ENCODE results near the gene TSACC.

TSACC gene

DNA sequence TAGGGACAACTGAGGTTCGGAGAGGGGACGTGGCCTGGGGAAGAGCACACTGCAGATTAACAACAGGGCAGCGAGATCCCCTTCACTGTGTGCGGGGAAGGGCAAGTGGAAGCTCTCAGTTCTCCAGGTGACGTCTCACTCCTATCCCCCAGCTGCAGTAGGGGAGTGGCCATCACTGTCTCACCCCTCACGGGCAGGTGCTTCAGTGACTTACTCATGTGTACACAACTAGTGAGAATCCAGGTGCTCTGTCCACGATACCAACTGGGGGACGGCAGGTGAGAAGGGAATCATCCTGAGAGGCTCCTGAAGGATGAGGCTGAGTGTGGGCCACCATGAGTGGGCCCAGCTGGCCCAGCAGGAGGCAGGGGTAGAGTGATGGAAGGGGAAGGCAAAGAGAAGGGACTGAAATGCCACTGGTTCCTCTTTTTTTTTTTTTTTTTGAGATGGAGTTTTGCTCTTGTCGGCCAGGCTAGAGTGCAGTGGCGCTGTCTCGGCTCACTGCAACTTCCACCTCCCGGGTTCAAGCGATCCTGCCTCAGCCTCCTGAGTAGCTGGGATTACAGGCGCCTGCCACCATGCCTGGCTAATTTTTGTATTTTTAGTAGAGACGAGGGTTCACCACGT lies 56.6 kb downstream of the TSACC start:
- no peak for DNase-seq (ENCODE audit: low read depth)
